ENCODE measurements around the gene FAM170B. TPM values are rescaled to one million over a fixed set of nuclear protein-coding genes. Genes with fewer than 3 reads are reported as not detected.

The FAM170B gene
- total and polyA plus RNA-seq, 2 of the 4 experiments (the other 2 are of a cell fraction): not detected

GRCh38 chr10:49119746-49120145, 14.1 kb downstream of the FAM170B start:
- Histone ChIP-seq H2BK120ac (ENCODE audit: low read depth, low read length) (no peak overlapping the region), H3K36me3 (ENCODE audit: control insufficient read depth, insufficient read depth, low read length) (no peaks in the 10 kb centered on the region), H3K56ac (ENCODE audit: extremely low read depth, insufficient read depth, low read length) (no peak overlapping the region), H3K23ac (ENCODE audit: low read depth, low read length) (no peak overlapping the region), H2BK20ac (ENCODE audit: low read depth, low read length) (no peak overlapping the region), H3K27me3 (ENCODE audit: control insufficient read depth, insufficient read depth, low read length) (peaks cover 6% of the 10 kb centered on the region), H4K20me1 (ENCODE audit: insufficient read depth, low read length) (0 out of 2 replicates have a peak, but pooled peaks cover 2% of the 10 kb centered on the region), H4K91ac (ENCODE audit: insufficient read depth, low read depth, low read length) (no peak overlapping the region), H3K9me1 (ENCODE audit: insufficient read depth, low read length) (no peaks in the 10 kb centered on the region), H3K18ac (ENCODE audit: low read depth, low read length) (no peak overlapping the region), H2BK5ac (ENCODE audit: low read depth, low read length, poor library complexity, severe bottlenecking) (no peak overlapping the region), H3K14ac (replicated peaks; ENCODE audit: low read depth, low read length) (no peak overlapping the region), H2AK9ac (replicated peaks; ENCODE audit: low read depth, low read length, poor library complexity) (no peak overlapping the region), H3K27ac (ENCODE audit: insufficient read depth, low read length) (no peak overlapping the region), H2AK5ac (ENCODE audit: low read depth, low read length) (no peak overlapping the region), H2BK15ac (ENCODE audit: low read depth, low read length) (no peak overlapping the region), H3K9me3 (ENCODE audit: control insufficient read depth, insufficient read depth, low read length) (no peaks in the 10 kb centered on the region; the same call in 1 of the 2 replicates), H4K8ac (ENCODE audit: low read depth in 2 of 2, low read length in 2 of 2) (no peak overlapping the region), H3K4me1 (ENCODE audit: control insufficient read depth, insufficient read depth, low read length) (peaks cover 2% of the 10 kb centered on the region; the same call in 1 of the 2 replicates), H3K79me1 (ENCODE audit: low read depth in 1 of 2, low read length in 2 of 2) (peaks cover 0 to 3% of the 10 kb centered on the region in 2 experiments; a peak in 3 of 4 replicates), H3K4ac (ENCODE audit: low read depth, low read length) (no peak overlapping the region), H3K9ac (ENCODE audit: low read depth, low read length) (no peak overlapping the region), H2AFZ (replicated peaks; ENCODE audit: low read length, poor library complexity) (no peak overlapping the region), H4K5ac (ENCODE audit: low read depth, low read length) (no peak overlapping the region), H3K4me2 (ENCODE audit: low read depth, low read length) (no peak overlapping the region), H3K4me3 (ENCODE audit: insufficient read depth, low read depth, low read length) (no peak overlapping the region)
- CTCF ChIA-PET: interaction anchor here (0.6 to 1.1 kb wide), 4 partner anchors 19 to 144 kb away, joined by 3 read pairs; no protein-coding TSS in a partner anchor
- in situ Hi-C loops (cut with MboI; ENCODE audit: low sequenced_read_pairs) (no loop called here), dilution Hi-C loops (cut with HindIII; ENCODE audit: low sequenced_read_pairs, unreplicated experiment) (no loop called here), intact Hi-C loops (cut with micrococcal nuclease) (loop anchor here (10.0 kb wide), 1 partner anchor 175 kb away; the partner anchor contains the start of gene C10orf71)
- TF ChIP-seq MAFK (IDR thresholded peaks at IDR 0.05; ENCODE audit: low read depth, low read length) (no peak), CEBPB (IDR thresholded peaks at IDR 0.05; ENCODE audit: low read depth, low read length) (no peak), FOS (IDR thresholded peaks at IDR 0.05; ENCODE audit: low read depth, low read length) (no peak), RAD21 (IDR thresholded peaks at IDR 0.05; ENCODE audit: low read length) (no peak), ELK1 (IDR thresholded peaks at IDR 0.05; ENCODE audit: borderline replicate concordance, low read depth, low read length) (no peak), SMC3 (IDR thresholded peaks at IDR 0.05; ENCODE audit: low read depth, low read length) (no peak), BHLHE40 (IDR thresholded peaks at IDR 0.05; ENCODE audit: low read depth, low read length) (no peak), CHD1 (IDR thresholded peaks at IDR 0.05; ENCODE audit: low read depth, low read length) (no peak), CTCF (conservative IDR thresholded peaks at IDR 0.05; ENCODE audit: low read depth, low read length) (no peak), RCOR1 (IDR thresholded peaks at IDR 0.05; ENCODE audit: insufficient replicate concordance, low read length) (no peak), MXI1 (IDR thresholded peaks at IDR 0.05; ENCODE audit: borderline replicate concordance, low read depth, low read length) (no peak), RFX5 (IDR thresholded peaks at IDR 0.05; ENCODE audit: low read depth, low read length) (no peak), POLR2A (IDR thresholded peaks at IDR 0.05; ENCODE audit: low read depth, low read length) (no peak), MAZ (IDR thresholded peaks at IDR 0.05; ENCODE audit: borderline replicate concordance, low read depth, low read length) (no peak), NFE2L2 (IDR thresholded peaks at IDR 0.05; ENCODE audit: low read depth, low read length) (no peak), USF2 (IDR thresholded peaks at IDR 0.05; ENCODE audit: low read depth, low read length) (no peak)
- POLR2A ChIA-PET (ENCODE audit: unreplicated experiment): no interaction called here
- no TSS peak for BruUV-seq (replicated peaks)
- no CpG with 5 or more reads among the region's 3 CpGs for WGBS, 2 experiments (ENCODE audit: extremely low coverage in 2 of 2, insufficient read length in 1 of 2)
- DNase-seq (peak; percentile 54), ATAC-seq (ENCODE audit: low read depth) (no peak)

Data from IMR-90 (cell line).